HL-60 (cell line): Measurements from ENCODE around the gene NKAIN1.

ENCODE experiments used
- DNase-seq, 2 experiments: peaks; one replicate each; pipeline ENCODE4 v3.0.0-alpha.2; 2010 to 2020; ENCODE audit warnings: low read depth in 1 of 2, low spot score in 1 of 2
- H3K27ac ChIP-seq: fragments of 250-450 bp; sonication (Bioruptor Pico); replicated peaks from 2 replicates; pipeline ENCODE4 v1.5.1; 2020; ENCODE audit warnings: mild to moderate bottlenecking, moderate library complexity
- H3K27me3 ChIP-seq: fragments of 250-450 bp; sonication (Bioruptor Pico); 2 replicates; pipeline ENCODE4 v1.5.1; 2021; ENCODE audit warnings: mild to moderate bottlenecking, moderate library complexity; ENCODE audit not compliant: insufficient read depth, poor library complexity, severe bottlenecking
- H3K4me3 ChIP-seq: replicated peaks from 2 replicates; pipeline ENCODE4 v1.5.1; 2011; ENCODE audit warnings: mild to moderate bottlenecking, control low read depth, low read length; ENCODE audit not compliant: insufficient read depth
- CTCF ChIP-seq: IDR thresholded peaks from one replicate; pipeline ENCODE4 v1.5.1; 2011; ENCODE audit warnings: low read length, control low read depth, inconsistent platforms; ENCODE audit not compliant: insufficient read depth
- GABPA ChIP-seq: IDR thresholded peaks from 2 replicates; pipeline ENCODE4 v1.6.1; 2012; ENCODE audit warnings: low read depth
- POLR2AphosphoS5 ChIP-seq: IDR thresholded peaks from 2 replicates; pipeline ENCODE4 v1.6.1; 2012; ENCODE audit warnings: low read depth
- REST ChIP-seq: IDR thresholded peaks from 2 replicates; pipeline ENCODE4 v1.6.1; 2012; ENCODE audit warnings: low read depth; ENCODE audit not compliant: insufficient replicate concordance
- SPI1 ChIP-seq: IDR thresholded peaks from 2 replicates; pipeline ENCODE4 v1.6.1; 2012; ENCODE audit warnings: low read depth, mild to moderate bottlenecking, borderline replicate concordance

The NKAIN1 gene

GRCh38 chr1:31272369-31272768 is 32.7 kb upstream of the NKAIN1 start:
- Histone ChIP-seq H3K27ac (0 out of 2 replicates have a peak overlapping the region, but pooled peaks have one; percentile 11), H3K4me3 (no peak overlapping the region), H3K27me3 (no peaks in the 10 kb centered on the region)
- TF ChIP-seq SPI1 (no peak), POLR2AphosphoS5 (no peak), CTCF (no peak), REST (no peak), GABPA (no peak)
- no peak for DNase-seq

GRCh38 chr1:31266547-31266946 is 26.9 kb upstream of the NKAIN1 start:
- no peaks in the 10 kb centered on the region for H3K27me3 ChIP-seq
- H3K4me3 ChIP-seq: no peak overlapping the region
- TF ChIP-seq POLR2AphosphoS5: no peak
- TF ChIP-seq REST: no peak
- TF ChIP-seq CTCF: no peak
- TF ChIP-seq SPI1: no peak
- TF ChIP-seq GABPA: no peak
- DNase-seq: no peak
- H3K27ac ChIP-seq: no peak overlapping the region

GRCh38 chr1:31264790-31265386 is 25.2 kb upstream of the NKAIN1 start:
- H3K27me3 ChIP-seq: no peaks in the 10 kb centered on the region
- TF ChIP-seq SPI1: no peak
- no peak for TF ChIP-seq GABPA
- TF ChIP-seq REST: no peak
- TF ChIP-seq POLR2AphosphoS5: no peak
- no peak for TF ChIP-seq CTCF
- DNase-seq: no peak
- H3K27ac ChIP-seq: no peak overlapping the region
- H3K4me3 ChIP-seq: no peak overlapping the region
